GM18499 (cell line): ENCODE measurements around the gene ACCS.

ENCODE experiments used
- ATAC-seq: cut with Tn5 transposase; IDR thresholded peaks from one replicate; pipeline ENCODE4 v1.9.1; 2021; ENCODE audit warnings: moderate number of reproducible peaks; ENCODE audit not compliant: insufficient read depth, unreplicated experiment

Gene ACCS

DNA sequence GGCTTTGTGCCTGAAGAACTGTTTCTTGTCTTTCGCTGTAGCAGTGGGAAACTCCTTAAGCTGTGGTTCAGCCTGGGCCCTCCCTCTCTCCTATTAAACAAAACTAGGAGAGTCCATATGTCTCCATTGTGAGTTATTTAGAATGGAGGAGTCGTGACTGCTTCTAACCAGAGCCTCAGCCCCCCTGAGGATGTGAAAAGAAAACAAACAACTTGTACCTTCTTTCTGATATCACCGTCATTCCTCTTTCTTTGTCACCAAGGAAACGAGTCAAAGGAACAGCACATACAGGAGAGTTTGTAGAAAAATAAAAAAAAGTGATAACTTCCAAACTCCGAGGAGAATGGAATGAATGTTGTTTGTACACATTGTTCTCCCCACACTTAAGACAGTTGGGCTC, 17.8 kb downstream of the ACCS start:
- no peak for ATAC-seq

DNA sequence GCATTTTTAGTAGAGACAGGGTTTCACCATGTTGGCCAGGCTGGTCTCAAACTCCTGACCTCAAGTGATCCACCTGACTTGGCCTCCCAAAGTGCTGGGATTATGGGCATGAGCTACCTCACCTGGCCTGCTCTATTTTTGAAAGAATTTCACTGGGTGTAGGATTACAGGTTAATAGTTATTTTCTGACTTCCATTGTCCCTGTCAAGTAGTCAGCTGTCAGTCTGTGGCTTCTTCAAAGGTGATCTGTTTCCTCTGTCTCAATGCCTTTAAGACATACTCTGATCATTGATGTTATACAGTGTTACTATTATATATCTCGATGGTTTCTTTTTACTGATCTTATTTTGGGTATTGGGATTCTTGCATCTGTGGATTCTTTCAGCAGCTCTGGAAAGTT, 19.3 kb downstream of the ACCS start:
- ATAC-seq = no peak

DNA sequence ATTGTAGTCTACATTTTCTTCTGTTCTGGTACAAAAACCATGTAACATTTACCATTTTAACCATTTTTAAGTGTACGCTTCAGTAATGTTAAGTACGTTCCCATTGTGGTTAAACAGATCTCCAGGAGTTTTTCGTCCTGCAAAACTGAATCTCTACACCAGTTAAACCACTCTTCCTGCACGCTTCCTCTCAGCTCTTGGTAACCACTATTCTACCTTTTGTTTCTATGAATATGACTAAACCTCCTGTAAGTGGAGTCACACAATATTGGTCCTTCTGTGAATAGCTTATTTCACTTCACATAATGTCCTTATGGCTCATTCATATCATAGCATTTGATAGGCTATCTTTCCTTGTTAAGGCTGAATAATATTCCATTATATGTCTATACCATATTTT, 22.3 kb downstream of the ACCS start:
- no peak for ATAC-seq

DNA sequence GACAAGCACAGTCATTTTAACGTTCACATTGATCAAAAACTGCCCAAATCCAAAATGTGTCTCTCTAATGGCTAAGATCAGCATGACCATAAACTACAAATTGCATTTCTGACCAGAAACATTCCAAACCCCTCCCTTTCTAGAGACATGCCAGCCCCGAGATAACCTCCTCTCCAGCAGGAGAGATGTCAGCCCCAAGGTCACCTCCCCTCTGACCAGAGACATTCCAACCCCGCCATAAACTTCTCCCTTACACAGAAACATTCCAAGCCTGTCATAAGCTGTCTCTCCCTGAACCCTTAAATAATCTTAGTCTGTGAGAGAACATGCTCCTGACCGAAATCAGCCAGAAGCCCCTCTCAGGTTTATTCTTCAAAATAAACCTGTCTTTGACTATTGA, 22.8 kb downstream of the ACCS start:
- no peak for ATAC-seq

DNA sequence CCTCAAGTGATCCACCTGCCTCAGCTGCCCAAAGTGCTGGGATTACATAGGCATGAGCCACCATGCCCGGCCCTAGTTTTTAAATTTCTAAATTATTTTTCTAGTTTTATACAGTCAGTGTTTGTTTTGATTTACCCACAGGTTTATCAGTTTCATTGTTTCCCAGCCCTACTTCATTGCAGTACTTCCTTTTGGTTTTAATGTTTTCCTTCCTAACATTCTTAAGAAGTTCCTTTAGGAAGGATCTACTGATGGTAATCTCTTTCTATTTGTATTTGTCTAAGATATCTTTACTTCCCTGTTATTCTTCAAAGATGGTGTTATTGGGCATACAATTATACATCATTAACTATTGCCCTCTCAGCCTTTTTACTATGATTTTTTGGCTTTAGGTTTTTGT, 24.5 kb downstream of the ACCS start:
- no peak for ATAC-seq

DNA sequence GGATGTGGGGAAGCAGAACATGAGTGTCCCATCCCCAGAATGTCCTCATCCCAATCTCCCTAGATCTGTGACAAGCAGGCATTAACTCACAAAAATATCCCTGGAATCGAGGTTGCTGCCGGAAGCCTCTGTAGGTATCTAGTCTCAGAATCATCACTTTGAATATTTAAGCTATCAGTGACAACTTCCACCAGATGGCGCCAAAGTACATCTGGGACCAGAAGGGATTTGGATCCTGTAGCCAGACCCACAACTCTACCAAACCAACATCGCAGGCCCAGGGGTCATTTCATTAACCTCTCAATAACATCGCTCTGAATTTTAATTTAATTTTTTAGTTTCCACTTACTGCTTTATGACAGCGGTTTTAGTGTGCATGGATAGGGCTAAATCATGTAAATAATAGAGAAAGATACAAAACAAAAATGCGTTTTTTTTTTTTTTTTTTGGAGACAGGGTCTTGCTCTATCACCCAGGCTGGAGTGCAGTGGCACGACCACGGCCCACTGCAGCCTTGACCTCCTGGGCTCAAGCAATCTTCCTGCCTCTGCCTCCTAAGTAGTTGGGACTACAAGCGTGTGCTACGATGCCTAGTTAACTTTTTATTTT, 28.3 kb downstream of the ACCS start:
- peak; percentile 46 for ATAC-seq

DNA sequence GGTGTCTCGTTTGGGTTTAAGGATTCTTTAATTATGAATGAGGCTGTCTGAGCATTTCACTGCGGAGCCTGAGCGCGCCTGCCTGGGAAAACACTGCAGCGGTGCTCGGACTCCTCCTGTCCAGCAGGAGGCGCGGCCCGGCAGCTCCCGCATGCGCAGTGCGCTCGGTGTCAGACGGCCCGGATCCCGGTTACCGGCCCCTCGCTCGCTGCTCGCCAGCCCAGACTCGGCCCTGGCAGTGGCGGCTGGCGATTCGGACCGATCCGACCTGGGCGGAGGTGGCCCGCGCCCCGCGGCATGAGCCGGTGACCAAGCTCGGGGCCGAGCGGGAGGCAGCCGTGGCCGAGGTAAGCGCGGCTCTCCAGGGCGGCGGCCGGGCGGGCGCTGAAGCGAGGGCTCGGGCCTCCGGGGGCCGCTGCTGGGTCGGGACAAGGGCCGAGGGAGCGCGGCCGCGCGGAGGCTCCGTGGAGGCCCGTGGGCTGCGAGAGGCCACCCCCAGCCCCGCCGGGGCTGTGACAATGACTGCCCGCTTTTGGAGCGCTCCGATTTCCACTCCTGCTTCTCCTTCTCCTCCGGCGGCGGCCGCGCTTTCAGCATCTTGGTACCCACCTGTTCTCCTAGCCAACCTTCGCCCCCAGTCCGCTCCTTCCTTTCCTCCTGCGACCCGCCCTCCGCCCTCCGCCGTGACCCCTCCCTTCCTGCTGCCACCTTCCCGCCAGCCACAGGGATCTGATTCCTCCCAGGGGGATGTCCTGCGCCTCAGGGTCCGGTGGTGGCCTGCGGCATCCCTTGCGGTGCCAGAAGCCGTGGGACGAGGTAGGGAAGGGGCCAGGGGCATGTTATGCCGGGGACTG, 29.7 kb downstream of the ACCS start, which contains the start of gene EXT2:
TSS of gene EXT2 (plus strand) at position 173 of the 854 bp plus-strand sequence. CDS start 12,035 bp downstream, outside the sequence.
- ATAC-seq = peak; percentile 77

DNA sequence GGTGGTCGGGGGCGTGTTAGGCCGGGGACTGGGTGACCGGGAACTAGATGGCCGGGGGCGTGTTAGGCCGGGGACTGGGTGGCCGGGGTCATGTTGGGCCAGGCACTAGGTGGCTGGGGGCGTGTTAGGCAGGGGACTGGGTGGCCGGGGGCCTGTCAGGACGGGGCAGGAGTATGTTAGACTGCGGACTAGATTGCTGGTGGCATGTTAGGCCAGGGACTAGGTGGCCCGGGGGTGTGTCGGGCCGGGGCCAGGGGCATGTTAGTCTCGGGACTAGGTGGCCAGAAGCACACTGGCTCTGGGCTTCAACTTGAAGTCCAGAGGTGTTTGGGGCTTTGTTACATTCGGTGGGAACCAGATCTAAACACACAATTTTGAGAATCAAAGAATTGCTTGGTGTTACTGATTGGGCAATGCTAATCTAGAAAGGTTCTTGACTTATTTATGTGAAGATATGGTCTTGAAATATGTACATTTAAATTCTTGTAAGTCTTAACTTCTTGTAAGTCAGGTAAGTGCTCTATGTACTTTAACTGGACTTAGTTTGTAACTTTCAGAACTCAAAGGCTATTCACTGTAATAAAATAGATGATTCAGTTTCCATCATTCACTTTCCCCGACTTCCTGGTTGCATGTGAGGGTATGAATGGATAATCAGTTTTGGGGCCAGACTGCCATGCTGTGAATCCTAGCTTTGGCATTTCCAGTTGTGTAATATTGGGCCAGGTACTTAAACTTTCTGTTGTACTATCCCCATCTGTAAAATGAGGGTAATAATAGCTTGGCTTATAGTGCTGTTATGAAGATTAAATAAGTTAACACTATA, 30.5 kb downstream of the ACCS start:
- no peak for ATAC-seq

DNA sequence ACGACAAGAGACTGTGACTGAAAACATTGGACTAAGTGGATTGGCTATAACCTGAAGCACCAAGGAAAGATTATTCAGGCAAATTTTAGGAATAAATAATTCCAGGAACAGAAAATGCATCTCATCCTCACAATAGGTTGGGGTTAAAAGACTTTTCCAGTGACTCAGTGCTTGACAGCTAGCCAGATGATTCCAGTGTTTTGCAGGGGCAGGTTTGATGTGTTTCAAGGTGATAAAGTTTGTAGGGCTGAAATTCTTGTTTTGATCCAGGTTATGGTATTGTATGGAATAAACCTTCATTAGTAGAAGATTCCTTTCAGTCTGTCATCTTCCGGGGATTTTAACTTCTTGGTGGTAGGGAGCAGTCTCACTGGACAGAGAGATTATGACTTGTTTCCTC, 31.8 kb downstream of the ACCS start:
- no peak for ATAC-seq

DNA sequence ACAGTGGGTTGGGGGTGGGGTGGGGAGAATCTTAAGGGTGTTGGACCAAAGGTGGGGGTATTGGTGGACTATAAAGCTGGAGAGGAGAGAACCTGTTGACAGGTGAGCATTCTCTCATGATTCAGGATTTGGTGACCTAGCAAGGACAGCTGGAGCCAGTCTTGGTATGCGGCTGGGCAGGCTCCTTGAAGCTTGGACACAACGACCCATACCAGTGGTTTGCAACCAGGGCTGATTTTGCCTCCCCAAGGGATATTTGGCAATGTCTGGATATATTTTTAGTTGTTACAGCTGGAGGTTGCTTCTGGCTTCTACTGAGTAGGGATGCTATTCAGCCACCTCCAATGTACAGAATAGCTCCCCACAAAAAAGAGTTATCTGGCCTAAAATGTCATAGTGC, 35.0 kb downstream of the ACCS start:
- ATAC-seq = no peak

DNA sequence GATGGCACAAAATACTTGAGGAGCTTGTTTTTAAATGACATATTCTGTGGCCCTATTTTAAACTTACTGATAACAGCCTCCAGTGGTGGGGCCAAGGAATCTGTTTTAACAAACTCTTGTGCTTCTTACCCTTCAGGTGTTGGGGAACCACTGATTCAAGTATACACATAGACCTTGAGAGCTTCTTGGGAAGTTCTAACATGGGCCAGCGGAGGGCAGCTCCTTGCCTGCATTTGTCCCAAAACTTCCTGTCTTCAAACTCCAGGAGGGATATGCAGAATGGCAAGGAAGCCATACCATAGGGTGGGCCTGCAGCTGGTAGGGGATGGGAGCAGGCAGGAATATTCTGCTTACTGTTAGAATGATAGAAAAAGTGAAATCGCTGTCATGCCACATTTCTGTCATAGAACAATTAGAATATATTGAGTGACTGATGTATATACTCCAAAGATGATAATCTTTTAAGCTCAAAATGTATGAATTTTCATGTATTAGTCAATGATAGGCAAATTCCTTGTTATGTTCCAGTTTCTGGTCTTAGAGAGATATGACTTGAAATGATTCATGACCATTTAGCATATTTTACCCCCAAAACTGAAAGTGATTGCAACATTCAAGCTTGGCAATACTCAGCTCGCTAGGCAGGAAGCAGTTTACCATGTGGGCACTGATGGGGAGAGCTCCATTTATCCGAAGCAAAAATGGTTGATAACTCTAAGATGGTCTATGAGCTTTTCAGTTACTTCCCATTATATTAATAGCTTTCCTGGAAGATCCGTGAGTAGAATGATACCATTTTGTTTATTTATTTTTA, 38.6 kb downstream of the ACCS start:
- ATAC-seq = no peak

DNA sequence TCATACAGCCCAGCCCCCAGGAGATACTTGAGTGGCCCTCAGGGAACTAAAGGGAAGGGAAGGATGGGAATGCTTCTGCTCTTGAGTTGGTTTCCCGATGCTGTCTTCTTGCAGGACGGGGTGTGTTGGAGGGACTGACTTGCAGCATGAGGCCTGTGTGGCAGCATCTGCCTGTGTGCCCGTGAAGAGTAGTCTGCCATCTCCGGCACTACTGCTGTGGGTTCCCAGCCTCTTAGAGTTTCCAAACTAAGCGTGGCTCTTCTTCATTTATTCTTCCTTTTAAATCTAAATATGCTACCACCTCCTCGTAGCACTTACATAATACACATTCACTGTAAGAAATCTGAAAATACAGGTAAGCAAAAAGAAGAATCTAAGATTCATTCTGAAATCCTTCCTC, 42.2 kb downstream of the ACCS start:
- ATAC-seq = no peak

DNA sequence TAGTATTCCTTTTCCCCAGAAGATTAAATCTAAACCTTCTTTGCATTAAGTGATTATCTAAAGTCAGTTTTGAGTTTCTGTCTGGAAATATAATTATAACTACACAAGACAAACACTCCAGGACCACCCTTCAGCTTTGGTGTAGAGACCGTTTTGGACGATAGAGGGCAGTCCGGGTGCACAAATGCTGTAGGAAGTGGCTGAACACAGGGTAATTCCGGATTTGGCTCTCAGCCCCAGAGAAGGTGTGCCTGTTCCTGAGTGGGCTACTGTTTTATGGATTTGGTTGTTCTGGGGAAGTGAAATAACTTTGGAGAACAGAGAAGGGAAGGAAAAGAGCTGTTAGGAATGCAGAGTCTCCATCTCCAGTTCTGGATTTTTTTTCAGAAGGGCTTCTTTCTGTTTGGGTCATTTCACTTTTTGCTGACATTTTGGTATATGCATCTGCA, 44.2 kb downstream of the ACCS start:
- ATAC-seq = peak; percentile 93

DNA sequence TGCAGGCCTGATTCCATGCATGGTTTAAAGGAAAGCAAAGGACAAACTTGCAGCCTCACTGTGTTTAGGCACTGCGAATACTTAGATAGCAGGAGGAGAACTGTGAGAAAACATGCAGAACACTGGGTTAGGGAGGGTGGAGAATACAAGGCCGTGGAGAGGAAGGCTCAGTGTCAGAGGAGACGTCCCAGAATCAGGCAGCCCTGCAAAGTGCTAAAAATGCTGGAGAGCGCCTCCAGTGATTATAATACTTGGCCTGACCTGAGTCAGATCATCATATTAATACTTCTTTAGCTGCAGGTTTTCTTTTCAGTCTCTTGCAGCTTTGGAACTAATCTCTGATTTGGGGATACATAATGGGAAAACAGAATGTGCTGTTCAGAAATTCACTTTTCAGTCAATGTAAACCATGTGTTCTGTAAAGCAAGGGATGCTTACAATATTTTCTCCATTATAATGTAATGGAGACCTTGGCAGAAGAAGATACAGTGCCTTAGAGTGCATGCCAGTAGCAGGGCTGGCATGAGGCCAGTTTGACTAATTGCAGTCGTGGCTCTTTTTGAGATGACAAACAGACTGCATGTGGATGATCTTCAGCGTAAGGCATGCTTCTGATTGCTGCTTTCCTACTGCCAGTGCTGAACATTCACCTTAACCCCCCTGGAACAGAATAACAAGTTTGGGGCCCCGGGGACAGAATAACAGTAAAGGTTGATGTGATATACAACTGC, 46.2 kb downstream of the ACCS start:
- no peak for ATAC-seq

DNA sequence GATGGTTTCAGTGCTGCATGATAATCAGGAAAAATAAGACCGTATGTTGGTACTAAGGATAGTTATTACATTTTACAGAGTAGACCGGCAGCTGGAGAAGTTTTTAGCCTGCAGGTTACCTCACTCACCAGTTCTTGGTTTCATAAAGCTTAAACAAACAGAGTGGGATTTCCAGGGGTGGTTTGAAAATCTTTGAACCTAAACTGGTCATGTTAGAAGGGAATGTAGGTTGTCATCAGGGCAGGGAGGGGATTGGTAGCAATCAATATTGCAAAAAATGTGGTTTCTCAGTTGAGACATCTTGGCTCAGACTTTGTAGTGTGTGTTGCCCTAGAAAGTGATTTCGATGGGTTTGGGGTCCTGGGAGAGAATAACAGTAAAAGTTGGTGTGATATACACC, 46.9 kb downstream of the ACCS start:
- no peak for ATAC-seq

DNA sequence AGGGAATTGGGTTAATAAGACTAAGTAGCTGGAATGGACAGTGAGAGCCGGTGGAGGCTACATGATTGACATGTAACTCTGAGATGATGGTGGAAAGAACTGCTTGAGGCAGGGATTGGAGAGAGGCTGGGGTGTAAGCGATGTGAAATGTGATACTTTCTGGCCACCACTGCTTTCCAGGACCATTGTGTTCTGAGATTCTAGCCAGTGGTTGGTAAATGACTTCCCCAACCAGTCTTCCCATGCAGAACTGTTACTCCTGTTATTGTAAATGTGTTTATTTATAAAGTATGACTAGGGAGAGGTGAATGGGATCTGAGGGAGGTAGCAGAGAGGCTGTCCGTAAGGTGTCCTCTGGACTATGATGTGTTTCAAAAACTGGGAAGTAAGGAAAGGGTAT, 47.5 kb downstream of the ACCS start:
- ATAC-seq = no peak

DNA sequence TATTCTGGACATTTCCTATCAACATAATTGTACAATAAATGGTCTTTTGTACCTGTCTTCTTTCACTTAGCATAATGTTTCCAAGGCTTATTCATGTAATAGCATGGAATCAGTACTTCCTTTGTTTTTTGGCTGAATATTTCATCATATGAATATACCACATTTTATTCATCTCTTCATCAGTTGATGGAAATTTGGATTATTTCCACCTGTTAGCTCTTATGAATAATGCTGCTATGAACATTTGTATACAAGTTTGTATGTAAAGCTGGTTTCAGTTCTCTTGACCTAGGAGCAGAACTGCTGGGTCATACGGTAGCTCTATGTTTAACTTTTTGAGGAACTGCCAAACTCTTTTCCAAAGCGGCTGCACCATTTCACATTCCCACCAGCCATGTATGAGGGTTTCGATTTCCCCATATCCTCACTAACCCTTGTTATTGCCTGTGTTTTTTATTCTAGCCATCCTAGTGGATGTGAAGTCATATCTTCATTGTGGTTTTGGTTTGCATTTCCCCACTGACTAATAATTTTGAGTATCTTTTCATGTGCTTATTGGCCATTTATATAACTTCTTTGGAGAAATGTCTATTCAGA, 50.3 kb downstream of the ACCS start:
- ATAC-seq = no peak

DNA sequence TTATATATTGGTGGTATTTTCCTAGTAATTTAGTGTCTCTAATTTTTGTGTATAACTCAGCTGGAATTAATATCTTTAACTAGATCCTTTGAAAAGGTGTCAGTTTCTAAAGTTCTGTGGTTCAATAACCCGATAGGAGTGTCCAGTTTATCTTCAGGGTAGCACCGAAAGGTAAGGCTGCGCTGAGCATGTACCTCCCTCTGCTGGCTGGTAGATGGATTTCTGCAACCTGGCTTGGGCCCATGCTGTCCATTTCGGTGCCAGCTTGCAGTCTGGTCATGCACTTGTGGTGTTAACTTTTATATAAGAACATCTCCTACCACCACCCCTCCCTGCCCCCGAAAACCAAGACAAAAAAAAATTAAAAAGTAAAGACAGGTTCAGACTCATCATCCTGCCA, 54.1 kb downstream of the ACCS start:
- no peak for ATAC-seq

DNA sequence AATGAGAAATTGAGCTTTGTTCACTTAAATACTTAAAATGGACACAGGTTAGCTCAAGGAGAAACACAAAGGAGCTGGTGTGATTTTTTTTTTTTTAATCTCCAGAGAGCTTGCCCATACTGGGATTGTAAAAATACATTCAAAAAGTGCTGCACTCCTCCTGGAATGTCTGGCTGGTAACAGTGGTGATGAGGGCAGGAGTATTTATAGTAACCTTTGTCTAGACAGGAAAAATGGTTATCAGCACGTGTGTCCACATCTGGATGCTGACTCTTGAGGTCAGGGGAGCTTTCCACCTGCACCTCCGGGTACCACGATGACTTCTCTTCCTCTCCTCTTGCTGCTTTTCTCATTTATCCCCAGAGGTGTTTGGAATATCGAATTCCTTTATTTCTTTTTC, 59.5 kb downstream of the ACCS start:
- ATAC-seq = no peak
